ENCODE measurements around the gene CBLB. TPM values are rescaled to one million over a fixed set of nuclear protein-coding genes. Genes with fewer than 3 reads are reported as not detected.
"Not testable (repeated sequence)": the region's sequence is repeated elsewhere in the genome, so short reads cannot be mapped to it uniquely, and the experiment has no call there.

Gene CBLB
- total RNA-seq, 2 experiments from 2014 or later = 125 to 158 TPM

DNA sequence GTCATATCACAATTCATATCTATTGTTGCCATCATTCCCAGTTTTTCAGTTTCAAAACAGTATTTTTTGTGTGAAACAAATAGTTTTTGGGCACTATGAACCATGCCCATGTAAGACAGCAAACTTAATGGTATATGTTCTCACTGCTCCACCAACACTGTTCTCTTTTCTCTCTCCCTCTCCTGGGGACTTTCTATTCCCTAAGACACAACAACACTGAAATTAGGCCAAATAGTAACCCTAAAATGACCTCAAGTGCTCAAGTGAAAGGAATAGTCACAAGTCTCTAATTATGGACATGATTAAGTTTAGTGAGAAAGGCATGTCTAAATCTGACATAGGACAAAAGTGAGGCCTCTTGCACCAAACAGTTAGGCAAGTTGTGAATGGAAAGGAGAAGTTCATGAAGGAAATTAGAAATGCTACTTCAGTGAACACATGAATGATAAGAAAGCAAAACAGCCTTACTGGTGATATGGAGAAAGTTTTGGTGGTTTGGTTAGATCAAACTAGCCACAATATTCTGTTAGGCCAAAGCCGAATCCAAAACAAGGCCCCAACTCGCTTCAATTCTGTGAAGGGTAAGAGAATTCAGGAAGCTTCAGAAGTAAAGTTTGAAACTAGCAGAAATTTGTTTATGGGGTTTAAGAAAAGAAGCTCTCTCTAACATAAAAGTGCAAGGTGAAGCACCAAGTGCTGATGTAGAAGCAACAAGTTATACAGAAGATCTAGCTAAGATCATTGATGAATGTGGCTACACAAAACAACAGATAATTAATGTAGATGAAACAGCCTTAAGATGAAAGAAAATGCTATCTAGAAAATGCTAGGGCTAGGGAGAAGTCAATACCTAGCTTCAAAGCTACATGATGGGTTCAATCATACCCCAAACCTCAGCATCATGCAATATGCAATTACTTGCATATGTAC, 104.2 kb downstream of the CBLB start:
- no peak for DNase-seq
- Mint-ChIP-seq H3K27ac (peak overlapping the region; percentile 74), H3K9me3 (ENCODE audit: low read depth) (peaks cover 18% of the 10 kb centered on the region), H3K4me3 (peak overlapping the region; percentile 7), H3K36me3 (peaks cover 70% of the 10 kb centered on the region), H3K4me1 (peaks cover 63% of the 10 kb centered on the region), H3K27me3 (no peaks in the 10 kb centered on the region)
- CTCF ChIA-PET = interaction anchor here (0.8 to 1.1 kb wide), 2 partner anchors 45 to 78 kb away, joined by 3 read pairs; no protein-coding TSS in a partner anchor
- ATAC-seq = peak; percentile 46

DNA sequence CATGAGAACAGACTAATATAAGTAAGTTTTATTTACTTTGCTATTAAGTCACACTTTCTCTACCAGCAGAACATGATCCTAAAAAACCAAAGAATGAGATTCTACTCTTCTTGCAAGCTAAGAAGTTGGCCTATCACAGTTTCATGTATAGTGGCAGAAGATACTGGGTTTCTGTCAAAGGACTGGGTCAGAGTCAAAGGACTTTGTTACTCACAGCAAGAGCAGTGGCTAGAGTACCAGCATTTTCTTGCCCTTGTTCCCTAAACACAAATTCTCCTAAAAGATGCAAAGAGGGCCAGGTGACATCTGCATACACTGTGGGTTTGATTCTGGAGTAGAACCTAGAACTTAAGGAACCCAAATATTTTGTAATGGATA, 105.2 kb downstream of the CBLB start:
- peaks cover 23% of the 10 kb centered on the region for H3K9me3 Mint-ChIP-seq (ENCODE audit: low read depth)
- CTCF ChIA-PET = no interaction called here
- no peak overlapping the region for H3K27ac Mint-ChIP-seq
- no peak overlapping the region for H3K4me3 Mint-ChIP-seq
- DNase-seq = no peak
- peaks cover 70% of the 10 kb centered on the region for H3K36me3 Mint-ChIP-seq
- no peak for ATAC-seq
- H3K4me1 Mint-ChIP-seq = peaks cover 60% of the 10 kb centered on the region
- no peaks in the 10 kb centered on the region for H3K27me3 Mint-ChIP-seq

DNA sequence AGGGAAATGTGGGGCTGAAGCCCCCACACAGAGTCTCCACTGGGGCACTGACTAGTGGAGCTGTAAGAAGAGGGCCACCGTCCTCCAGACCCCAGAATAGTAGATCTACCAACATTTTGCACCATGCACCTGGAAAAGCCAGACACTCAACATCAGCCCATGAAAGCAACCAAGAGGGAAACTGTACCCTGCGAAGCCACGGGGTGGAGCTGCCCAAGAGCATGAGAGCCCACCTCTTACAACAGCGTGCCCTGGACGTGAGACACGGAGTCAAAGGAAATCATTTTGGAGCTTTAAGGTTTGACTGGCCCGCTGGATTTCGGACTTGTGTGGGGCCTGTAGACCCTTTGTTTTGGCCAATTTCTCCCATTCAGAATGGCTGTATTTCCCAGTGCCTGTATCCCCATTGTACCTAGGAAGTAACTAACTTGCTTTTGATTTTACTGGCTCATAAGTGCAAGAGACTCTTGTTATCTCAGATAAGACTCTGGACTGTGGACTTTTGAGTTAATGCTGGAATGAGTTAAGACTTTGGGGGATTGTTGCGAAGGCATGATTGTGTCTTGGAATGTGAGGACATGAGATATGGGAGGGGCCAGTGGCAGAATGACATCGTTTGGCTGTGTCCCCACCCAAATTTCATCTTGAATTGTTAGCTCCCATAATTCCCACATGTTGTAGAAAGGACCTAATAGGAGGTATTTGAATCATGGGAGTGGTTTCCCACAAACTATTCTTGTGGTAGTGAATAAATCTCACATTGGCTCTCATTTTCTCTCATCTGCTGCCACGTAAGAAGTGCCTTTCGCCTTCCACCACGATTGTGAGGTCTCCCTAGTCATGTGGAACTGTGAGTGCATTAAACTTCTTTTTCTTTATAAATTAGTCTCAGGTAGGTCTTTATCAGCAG, 105.8 kb downstream of the CBLB start:
- Mint-ChIP-seq H3K27ac (no peak overlapping the region), H3K4me1 (peaks cover 59% of the 10 kb centered on the region), H3K36me3 (peaks cover 71% of the 10 kb centered on the region), H3K4me3 (no peak overlapping the region), H3K27me3 (no peaks in the 10 kb centered on the region), H3K9me3 (ENCODE audit: low read depth) (peaks cover 25% of the 10 kb centered on the region)
- no peak for DNase-seq
- CTCF ChIA-PET = no interaction called here
- no peak for ATAC-seq

DNA sequence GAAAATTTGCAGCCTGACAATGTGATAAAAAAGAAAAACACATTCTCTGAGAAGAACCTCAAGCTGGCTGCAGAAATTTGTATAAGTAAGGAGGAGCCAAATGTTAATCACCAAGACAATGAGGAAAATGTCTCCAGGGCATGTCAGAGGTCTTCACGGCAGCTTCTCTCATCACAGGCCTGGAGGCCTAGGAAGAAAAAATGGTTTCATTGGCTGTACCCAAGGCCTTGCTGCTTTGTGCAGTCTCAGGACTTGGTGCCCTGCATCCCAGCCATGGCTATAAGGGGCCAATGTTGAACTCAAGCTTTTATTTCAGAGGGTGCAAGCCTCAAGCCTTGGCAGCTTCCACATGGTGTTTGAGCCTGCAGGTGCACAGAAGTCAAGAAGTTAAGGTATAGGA, 106.6 kb downstream of the CBLB start:
- ATAC-seq, H3K4me3 Mint-ChIP-seq, H3K27ac Mint-ChIP-seq, DNase-seq, H3K27me3 Mint-ChIP-seq, CTCF ChIA-PET: not testable (repeated sequence)
- peaks cover 27% of the 10 kb centered on the region for H3K9me3 Mint-ChIP-seq (ENCODE audit: low read depth)
- peaks cover 56% of the 10 kb centered on the region for H3K4me1 Mint-ChIP-seq
- peaks cover 76% of the 10 kb centered on the region for H3K36me3 Mint-ChIP-seq

DNA sequence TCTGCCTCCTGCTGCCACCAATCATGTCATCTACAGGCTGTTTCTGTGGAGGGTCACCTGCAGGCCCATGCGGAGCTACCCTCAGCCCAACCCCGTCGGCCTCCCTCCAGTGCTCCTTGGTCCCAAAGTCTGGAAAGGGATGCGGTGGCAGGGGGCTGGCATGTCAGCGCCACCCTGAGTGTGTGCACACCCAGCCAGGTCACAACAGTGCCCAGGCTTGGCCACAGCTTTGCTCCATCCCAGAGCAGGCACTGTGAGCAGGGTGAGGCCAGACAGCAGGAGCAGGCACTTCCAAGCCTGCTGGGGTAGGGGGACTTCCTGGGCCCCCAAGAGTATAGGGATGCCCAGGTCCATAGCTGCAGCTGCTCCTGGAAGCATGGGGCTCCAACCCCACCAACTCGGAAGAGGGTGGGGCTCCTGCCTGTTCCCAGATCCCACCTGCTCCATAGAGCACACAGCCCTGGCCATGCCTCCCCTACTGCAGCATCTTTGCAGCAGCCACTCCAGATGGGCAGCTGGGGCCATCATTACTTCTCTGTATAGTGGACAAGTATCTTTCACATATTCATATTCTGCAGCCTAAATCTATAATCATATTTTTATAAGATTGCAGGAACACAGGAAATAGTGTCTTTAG, 109.3 kb downstream of the CBLB start:
- peak overlapping the region; percentile 19 for H3K27ac Mint-ChIP-seq
- DNase-seq = no peak
- no peak overlapping the region for H3K4me3 Mint-ChIP-seq
- H3K36me3 Mint-ChIP-seq = peaks cover 77% of the 10 kb centered on the region
- H3K4me1 Mint-ChIP-seq = peaks cover 49% of the 10 kb centered on the region
- H3K9me3 Mint-ChIP-seq (ENCODE audit: low read depth) = peaks cover 28% of the 10 kb centered on the region
- CTCF ChIA-PET = no interaction called here
- ATAC-seq = no peak
- H3K27me3 Mint-ChIP-seq = no peaks in the 10 kb centered on the region

DNA sequence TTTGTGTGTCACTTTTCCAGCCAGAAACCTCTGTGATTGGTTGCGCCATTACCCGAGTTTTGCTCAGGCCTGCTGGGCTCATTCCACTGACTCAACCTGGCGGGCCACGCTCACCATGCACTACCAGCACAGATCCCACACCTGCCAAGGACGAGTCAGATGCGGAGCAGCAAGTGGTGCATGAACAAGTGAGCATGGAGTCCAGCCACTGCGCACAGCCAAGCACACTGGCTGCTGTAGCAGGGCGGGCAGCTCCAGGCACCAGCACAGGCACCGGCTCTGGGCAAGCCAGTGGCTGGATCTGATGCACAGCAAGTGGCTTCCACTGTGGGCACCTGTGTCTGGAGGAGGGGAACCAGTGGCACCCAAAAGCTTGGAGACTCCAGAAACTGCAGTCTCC, 110.4 kb downstream of the CBLB start:
- Mint-ChIP-seq H3K27ac (peak overlapping the region; percentile 18), H3K4me3 (no peak overlapping the region), H3K27me3 (no peaks in the 10 kb centered on the region), H3K4me1 (peaks cover 49% of the 10 kb centered on the region), H3K36me3 (peaks cover 72% of the 10 kb centered on the region), H3K9me3 (ENCODE audit: low read depth) (peaks cover 28% of the 10 kb centered on the region)
- CTCF ChIA-PET = no interaction called here
- ATAC-seq (no peak), DNase-seq (no peak)

DNA sequence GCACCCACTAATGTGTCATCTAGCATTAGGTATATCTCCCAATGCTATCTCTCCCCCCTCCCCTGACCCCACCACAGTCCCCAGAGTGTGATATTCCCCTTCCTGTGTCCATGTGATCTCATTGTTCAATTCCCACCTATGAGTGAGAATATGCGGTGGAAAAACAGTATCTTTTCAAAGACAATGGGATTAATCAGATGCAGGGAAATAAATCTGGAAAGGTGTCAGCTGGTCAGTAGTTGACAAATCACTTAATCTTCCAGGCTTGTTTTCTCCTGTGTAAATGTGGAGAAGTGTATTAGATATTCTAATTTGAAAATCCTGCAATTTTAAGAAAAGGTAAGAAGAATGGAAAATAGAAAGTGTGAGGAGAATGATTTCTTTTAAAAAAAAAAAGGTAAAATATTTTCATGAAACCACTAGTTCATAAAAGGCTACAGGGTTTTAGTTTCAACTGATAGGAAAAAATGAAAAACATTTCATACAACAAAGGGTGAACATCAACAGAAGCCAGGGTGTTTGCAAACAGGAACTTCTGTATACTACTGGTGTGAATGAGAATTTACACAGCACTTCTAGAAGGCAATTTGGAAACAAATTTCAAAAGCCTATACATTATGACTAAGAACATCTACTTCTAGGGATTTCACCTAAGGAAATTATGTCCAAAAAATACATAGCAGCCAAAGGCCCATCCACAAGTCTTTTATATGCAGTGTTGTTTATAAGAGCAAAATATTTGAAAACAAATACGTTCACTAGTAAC, 113.5 kb downstream of the CBLB start:
- Mint-ChIP-seq H3K27ac (peak overlapping the region; percentile 63), H3K4me1 (peaks cover 59% of the 10 kb centered on the region), H3K27me3 (no peaks in the 10 kb centered on the region), H3K9me3 (ENCODE audit: low read depth) (peaks cover 11% of the 10 kb centered on the region), H3K4me3 (no peak overlapping the region), H3K36me3 (peaks cover 48% of the 10 kb centered on the region)
- CTCF ChIA-PET = no interaction called here
- ATAC-seq (no peak), DNase-seq (no peak)

DNA sequence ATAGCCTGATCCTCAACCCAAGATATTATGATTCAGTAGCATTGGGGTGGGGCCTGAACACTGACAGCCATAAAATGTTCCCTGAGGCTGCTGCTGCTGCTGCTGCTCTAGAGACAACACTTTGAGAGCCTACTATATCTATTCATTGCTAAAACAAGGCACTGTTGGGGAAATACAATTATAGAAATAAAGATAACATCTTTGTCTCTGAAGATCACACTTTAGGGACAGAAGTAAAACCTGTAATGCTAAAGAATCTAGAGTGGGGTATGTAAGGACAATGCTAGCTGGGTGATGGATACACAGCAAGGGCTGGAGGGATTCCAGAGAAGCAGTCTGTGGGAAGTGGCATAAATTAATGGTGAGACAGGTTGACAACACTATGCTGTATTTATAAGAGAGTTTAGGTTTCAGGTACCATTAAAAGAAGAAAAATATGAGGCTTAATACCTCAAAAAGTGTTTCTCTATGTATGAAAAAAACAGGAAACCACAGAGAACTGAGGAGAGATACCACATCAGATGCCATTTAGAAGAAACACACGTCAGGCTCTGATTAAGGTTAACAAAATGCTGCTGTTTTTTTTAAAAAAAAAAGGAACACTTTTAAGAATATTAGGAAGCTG, 115.9 kb downstream of the CBLB start:
- CTCF ChIA-PET = interaction anchor here (1.3 kb wide), 1 partner anchor 18 kb away, joined by 3 read pairs; no protein-coding TSS in a partner anchor
- DNase-seq = peak; percentile 70
- peaks cover 39% of the 10 kb centered on the region for H3K36me3 Mint-ChIP-seq

DNA sequence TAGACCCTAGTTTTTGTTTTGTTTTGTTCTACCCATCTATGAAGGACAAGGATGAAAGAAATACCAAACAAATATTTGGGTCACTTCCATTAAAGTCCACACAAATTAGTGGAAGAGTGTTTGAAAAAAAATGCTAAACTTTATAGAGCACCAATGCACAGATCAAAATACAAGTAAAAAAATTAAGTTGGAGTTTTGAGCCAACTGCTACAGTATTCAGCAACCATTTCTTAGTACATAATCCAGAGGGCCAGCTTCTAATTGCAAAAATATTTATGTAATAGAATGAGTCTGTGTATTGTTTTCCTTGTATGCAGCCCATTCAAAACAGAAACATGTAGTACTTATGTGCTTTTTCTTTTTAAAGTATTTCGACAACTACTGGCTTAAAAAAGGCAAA, 121.1 kb downstream of the CBLB start:
- peak overlapping the region; percentile 94 for H3K27ac Mint-ChIP-seq
- ATAC-seq (no peak), DNase-seq (no peak)
- CTCF ChIA-PET = no interaction called here
- H3K4me3 Mint-ChIP-seq = peak overlapping the region; percentile 70
- H3K4me1 Mint-ChIP-seq = peaks cover 71% of the 10 kb centered on the region
- H3K9me3 Mint-ChIP-seq (ENCODE audit: low read depth) = no peaks in the 10 kb centered on the region
- peaks cover 47% of the 10 kb centered on the region for H3K36me3 Mint-ChIP-seq
- H3K27me3 Mint-ChIP-seq = no peaks in the 10 kb centered on the region

More for the DNA sequence above, 115.9 kb downstream of the CBLB start:
- Mint-ChIP-seq H3K4me1 (peaks cover 72% of the 10 kb centered on the region), H3K9me3 (ENCODE audit: low read depth) (peaks cover 2% of the 10 kb centered on the region), H3K4me3 (peak overlapping the region; percentile 47), H3K27ac (peak overlapping the region; percentile 99), H3K27me3 (no peaks in the 10 kb centered on the region)
- ATAC-seq = peak; percentile 81

DNA sequence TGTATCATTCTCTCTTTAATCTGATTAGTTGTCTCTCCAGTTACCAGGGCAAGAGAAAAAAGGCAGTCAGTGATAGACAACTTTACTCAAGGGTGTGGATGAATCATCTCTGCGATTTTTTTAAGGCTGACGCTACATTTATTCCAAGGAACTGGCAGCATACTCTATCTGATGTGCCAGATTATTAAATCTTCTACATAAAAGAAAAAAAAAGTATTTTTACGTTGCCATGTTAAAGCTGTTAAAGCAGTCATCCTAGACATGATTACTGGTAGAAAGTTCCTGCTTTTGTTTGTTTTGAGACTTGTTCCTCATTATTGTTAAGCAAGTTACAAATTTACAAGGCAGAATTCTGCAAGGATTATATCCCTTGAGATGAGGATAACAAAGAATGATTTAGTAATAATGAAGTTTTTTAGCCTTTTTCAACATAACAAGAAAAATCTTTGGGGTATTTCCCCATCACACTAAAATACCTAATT, 121.7 kb downstream of the CBLB start:
- CTCF ChIA-PET = no interaction called here
- Mint-ChIP-seq H3K36me3 (peaks cover 48% of the 10 kb centered on the region), H3K4me1 (peaks cover 65% of the 10 kb centered on the region), H3K27ac (peak overlapping the region; percentile 94), H3K27me3 (no peaks in the 10 kb centered on the region), H3K4me3 (peak overlapping the region; percentile 70), H3K9me3 (ENCODE audit: low read depth) (no peaks in the 10 kb centered on the region)
- DNase-seq = no peak
- ATAC-seq = peak; percentile 76

DNA sequence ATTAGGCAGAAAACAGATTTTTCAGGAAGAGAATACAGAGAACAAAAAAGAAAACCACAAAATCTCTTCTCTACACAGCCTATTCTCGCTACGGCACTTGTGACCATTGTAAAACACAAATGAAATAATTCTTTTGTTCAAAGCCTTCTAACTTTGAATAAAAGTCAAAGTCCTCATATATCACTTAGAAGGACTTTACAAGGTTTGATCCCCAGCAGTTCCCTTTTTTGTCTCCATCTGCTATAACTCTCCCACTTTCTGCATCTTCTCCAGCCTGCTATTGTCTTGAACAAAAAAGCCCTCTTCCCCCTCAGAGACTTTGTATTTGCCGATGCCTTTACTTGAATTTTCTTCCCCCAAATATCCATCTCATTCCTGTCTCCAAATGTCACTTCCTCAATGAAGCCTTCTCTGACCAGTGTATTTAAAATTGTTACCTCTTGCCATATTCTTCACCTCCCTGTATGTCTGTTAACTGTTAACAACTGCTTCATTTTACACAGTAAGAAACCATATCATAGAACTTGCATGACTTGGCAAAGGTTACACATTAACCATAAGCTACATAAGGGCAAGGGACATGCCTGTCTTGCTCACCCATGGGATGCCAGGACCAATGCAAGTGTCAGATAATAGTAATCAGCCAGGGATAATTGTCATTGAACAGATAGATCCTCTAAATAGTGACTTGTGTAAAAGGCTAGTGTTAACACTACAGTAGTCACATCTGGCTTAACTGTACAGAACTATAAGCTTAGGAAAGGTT, 122.4 kb downstream of the CBLB start:
- ATAC-seq = peak; percentile 52
- no peaks in the 10 kb centered on the region for H3K9me3 Mint-ChIP-seq (ENCODE audit: low read depth)
- peaks cover 65% of the 10 kb centered on the region for H3K4me1 Mint-ChIP-seq
- DNase-seq = no peak
- peak overlapping the region; percentile 70 for H3K4me3 Mint-ChIP-seq
- no peaks in the 10 kb centered on the region for H3K27me3 Mint-ChIP-seq
- CTCF ChIA-PET = no interaction called here
- peaks cover 54% of the 10 kb centered on the region for H3K36me3 Mint-ChIP-seq
- H3K27ac Mint-ChIP-seq = peak overlapping the region; percentile 94

DNA sequence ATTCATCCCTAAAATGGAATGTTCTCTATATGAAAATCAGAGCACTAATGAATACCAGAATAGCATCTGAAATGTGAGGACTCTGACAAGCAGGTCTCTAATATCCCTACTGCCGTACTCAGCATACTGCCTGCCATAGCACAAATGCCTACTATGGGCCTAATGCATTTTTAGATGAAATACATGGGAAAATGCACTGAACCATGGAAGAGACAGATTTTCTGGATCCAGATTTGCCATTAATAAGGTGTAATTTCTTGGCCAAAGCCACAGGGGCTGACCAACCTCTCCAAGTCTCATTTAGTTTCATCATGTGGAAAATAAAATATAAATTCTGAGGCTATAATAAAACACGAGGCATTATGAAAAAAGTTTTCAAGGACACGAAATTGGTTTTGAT, 123.8 kb downstream of the CBLB start:
- peak overlapping the region; percentile 94 for H3K27ac Mint-ChIP-seq
- no peak for ATAC-seq
- no peak for DNase-seq
- H3K9me3 Mint-ChIP-seq (ENCODE audit: low read depth) = no peaks in the 10 kb centered on the region
- peak overlapping the region; percentile 20 for H3K4me3 Mint-ChIP-seq
- H3K36me3 Mint-ChIP-seq = peaks cover 56% of the 10 kb centered on the region
- CTCF ChIA-PET = no interaction called here
- no peaks in the 10 kb centered on the region for H3K27me3 Mint-ChIP-seq
- H3K4me1 Mint-ChIP-seq = peaks cover 57% of the 10 kb centered on the region
